ENCODE results near the gene REPS2.
A peak's percentile ranks its signal among the peaks of the same experiment; 100 is the strongest.

REPS2 gene

GRCh38 chrX:17020356-17020755 lies 73.9 kb downstream of the REPS2 start:
- in situ Hi-C loops (cut with HindIII; ENCODE audit: low sequenced_read_pairs): no loop called here
- no peak overlapping the region for H3K4me3 ChIP-seq (ENCODE audit: low read depth, low read length)
- no peak for DNase-seq (ENCODE audit: low read depth)
- no peak for TF ChIP-seq CTCF (IDR thresholded peaks at IDR 0.05; ENCODE audit: low read depth, low read length, missing control alignments)

DNA sequence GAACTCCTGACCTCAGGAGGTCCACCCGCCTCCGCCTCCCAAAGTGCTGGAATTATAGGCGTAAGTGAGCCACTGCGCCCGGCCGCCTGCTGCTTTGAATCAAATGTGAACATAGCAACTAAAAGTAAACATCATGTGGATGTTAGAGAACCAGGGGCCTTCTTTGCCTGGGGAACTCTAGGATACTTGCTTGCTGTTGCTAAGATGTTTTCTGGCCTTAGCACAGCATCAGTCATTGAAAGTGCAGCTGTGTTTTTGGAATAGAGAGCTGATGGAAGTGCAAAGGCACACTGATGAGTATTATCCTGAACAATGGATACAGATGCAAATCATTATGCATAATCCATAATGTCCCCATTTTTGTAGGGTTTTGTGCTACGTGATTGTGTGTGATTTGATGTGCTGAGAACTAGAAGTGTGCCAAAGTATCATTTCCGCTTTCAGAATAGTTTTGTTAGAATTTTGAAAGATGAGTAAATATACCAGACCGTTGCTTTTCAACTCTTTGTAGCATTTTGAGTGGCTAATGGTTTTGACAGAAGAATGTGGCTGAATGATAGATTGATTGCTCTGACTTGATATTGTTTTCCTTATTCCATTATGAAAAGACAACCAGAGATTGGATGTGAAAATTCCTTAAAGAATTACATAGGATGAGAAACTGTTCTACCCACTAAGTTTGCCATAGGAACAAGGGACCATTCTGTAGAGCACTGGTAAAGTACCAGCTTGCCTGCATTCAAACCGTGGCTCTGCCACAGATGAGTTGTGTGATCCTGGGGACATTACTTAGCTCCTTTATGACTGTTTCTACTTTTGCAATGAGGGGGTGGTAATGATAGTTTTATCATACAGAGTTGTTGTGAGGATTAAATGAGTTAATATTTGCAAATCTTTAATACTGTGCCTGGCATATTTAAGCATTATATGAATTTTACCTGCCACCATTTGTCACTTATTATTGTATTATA lies 74.7 kb downstream of the REPS2 start:
- DNase-seq (ENCODE audit: low read depth): no peak
- in situ Hi-C loops (cut with HindIII; ENCODE audit: low sequenced_read_pairs): no loop called here
- no peak for TF ChIP-seq CTCF (IDR thresholded peaks at IDR 0.05; ENCODE audit: low read depth, low read length, missing control alignments)

DNA sequence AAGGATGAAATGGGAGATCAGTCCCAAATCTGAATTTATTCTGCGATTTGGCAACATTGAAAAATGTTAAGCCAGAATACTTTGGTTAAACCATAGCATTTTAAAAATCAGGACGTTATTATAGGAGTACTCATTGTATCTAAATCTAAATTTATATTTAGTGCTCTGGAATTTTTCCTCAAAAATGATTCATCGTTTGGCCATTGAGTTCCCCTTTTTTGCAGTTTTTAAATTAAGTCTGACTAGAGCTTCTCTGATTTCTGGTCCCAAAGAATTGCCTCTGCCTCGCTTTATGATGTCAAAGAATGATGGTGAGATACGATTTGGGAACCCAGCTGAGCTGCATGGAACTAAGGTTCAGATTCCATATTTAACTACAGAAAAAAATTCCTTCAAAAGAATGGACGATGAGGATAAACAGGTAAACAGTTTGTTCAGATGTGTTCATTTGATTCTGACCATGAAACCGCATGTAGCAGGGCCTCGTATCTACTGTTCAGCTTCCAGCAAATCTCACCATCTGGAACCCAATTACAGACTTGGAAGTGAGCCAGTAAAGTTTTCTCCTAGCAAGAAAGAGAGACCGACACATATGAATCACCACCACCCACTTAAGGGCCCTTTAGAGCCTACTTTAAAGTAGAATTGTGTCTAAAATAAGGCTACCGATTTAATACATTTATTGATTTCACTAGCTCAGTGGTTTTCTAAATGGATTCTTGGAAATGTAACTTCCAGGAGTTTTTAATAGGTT lies 75.6 kb downstream of the REPS2 start:
- TF ChIP-seq CTCF (IDR thresholded peaks at IDR 0.05; ENCODE audit: low read depth, low read length, missing control alignments): no peak
- DNase-seq (ENCODE audit: low read depth): peak; percentile 68
- H3K4me3 ChIP-seq (ENCODE audit: low read depth, low read length): no peak overlapping the region
- in situ Hi-C loops (cut with HindIII; ENCODE audit: low sequenced_read_pairs): no loop called here

More for the DNA sequence above, 74.7 kb downstream of the REPS2 start:
- H3K4me3 ChIP-seq (ENCODE audit: low read depth, low read length): no peak overlapping the region

- in situ Hi-C loops (cut with HindIII; ENCODE audit: low sequenced_read_pairs): no loop called here
- H3K4me3 ChIP-seq (ENCODE audit: low read depth, low read length): no peak overlapping the region
- TF ChIP-seq CTCF (IDR thresholded peaks at IDR 0.05; ENCODE audit: low read depth, low read length, missing control alignments): no peak
- DNase-seq (ENCODE audit: low read depth): no peak
These were observed 77.2 kb downstream of the REPS2 start for GRCh38 chrX:17023661-17024060.

GRCh38 chrX:17024886-17025285 lies 78.4 kb downstream of the REPS2 start:
- DNase-seq (ENCODE audit: low read depth): no peak
- no peak for TF ChIP-seq CTCF (IDR thresholded peaks at IDR 0.05; ENCODE audit: low read depth, low read length, missing control alignments)
- no peak overlapping the region for H3K4me3 ChIP-seq (ENCODE audit: low read depth, low read length)
- in situ Hi-C loops (cut with HindIII; ENCODE audit: low sequenced_read_pairs): no loop called here

- no peak for DNase-seq (ENCODE audit: low read depth)
- in situ Hi-C loops (cut with HindIII; ENCODE audit: low sequenced_read_pairs): no loop called here
- no peak for TF ChIP-seq CTCF (IDR thresholded peaks at IDR 0.05; ENCODE audit: low read depth, low read length, missing control alignments)
- no peak overlapping the region for H3K4me3 ChIP-seq (ENCODE audit: low read depth, low read length)
These were observed 79.3 kb downstream of the REPS2 start for GRCh38 chrX:17025621-17026302.

Measured in astrocyte of the cerebellum (primary cell).